Activated naive CD4-positive, alpha-beta T cell treated with anti-CD3 and anti-CD28 coated beads, Interleukin-2, amount 50 U/mL, for 72 hours (primary cell): ENCODE results near the gene ACAP2. TPM values are rescaled to one million over a fixed set of nuclear protein-coding genes. Genes with fewer than 3 reads are reported as not detected.
"Not testable (repeated sequence)": the region's sequence is repeated elsewhere in the genome, so short reads cannot be mapped to it uniquely, and the experiment has no call there.

Experiments
- ATAC-seq, 2 donors: fragments of 150-1000 bp; cut with Tn5 transposase; 2 replicates each; pipeline ENCODE4 v1.10.0; 2021; ENCODE audit warnings: mild to moderate bottlenecking in 2 of 2, moderate library complexity in 2 of 2
- DNase-seq, 2 donors: peaks; one replicate each; pipeline ENCODE4 v3.0.0; 2021 to 2022; ENCODE audit warnings: low spot score in 2 of 2
- H3K27ac Mint-ChIP-seq, 2 donors: one replicate each; pipeline ENCODE4 v1.8.0; 2022; ENCODE audit warnings: mild to moderate bottlenecking in 2 of 2, mixed read lengths in 2 of 2
- H3K36me3 Mint-ChIP-seq, 2 donors: one replicate each; pipeline ENCODE4 v1.8.0; 2022; ENCODE audit warnings: mixed read lengths in 2 of 2
- H3K9me3 Mint-ChIP-seq, 2 donors: one replicate each; pipeline ENCODE4 v1.8.0; 2022; ENCODE audit warnings: mixed read lengths in 2 of 2
- total RNA-seq, 2 donors: library from RNA; stranded (reverse); gene quantifications; one replicate each; pipeline ENCODE4 v1.2.3, GENCODE V29; 2022

Gene ACAP2
- 10 to 100 TPM; 46.3 to 75.8 TPM for total RNA-seq

DNA sequence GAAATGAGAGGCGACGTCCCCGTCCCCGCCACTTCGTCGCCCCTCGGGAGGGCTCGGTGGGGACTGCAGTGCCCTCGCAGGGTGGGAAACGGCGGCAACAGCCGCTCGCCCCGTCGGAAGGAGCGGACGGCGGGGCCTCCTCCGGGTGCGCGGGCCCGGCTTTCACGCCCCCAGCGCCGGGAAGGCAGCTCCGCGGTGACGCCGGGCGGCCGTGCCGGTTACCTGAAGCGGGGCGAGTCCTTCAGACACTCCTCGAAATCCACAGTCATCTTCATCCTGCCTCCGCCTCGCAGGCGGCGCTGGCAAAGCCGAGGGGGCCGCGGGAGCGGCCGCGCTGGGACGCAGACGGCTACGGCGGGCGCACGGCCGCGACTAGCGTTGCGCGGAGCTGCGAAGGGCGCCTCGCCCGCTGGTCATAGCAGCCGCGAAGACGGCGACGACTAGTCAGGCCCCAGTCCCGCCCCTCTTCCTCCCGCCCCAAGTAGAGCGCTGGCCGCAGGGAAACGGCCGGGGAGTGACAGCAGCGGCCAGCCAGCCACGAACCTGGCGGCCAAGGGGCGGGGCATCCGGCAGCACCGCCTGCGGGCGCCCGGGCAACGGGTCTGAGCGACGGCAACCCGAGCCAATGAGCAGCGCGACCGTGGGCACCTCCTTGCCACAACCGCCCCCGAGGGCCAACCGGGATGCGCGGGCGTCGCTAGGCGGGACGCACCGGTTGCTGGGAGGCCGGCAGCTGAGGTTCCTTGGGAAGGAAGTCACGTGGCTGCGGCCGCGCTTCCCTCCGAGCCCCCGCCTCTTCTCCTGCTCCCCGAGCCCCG lies at the start of gene ACAP2:
ACAP2 (minus strand) TSS at position 448 of the 818 bp plus-strand sequence; CDS start at position 275, 173 bp downstream.
- peak; percentile 99 to 100 for DNase-seq
- H3K27ac Mint-ChIP-seq, result peak within 1 kb of the TSS; percentile 94 to 96
- peaks cover 0 to 10% of the 10 kb centered on the region in 2 donors for H3K36me3 Mint-ChIP-seq
- peak; percentile 92 to 94 for ATAC-seq
- H3K9me3 Mint-ChIP-seq, result no peaks in the 10 kb centered on the region

- H3K27ac Mint-ChIP-seq, result no peak overlapping the region
- H3K36me3 Mint-ChIP-seq, result no peaks in the 10 kb centered on the region
- DNase-seq (no peak), ATAC-seq (no peak)
- no peaks in the 10 kb centered on the region for H3K9me3 Mint-ChIP-seq
These were observed 32.8 kb upstream of the ACAP2 start for GRCh38 chr3:195475614-195476013.

DNA sequence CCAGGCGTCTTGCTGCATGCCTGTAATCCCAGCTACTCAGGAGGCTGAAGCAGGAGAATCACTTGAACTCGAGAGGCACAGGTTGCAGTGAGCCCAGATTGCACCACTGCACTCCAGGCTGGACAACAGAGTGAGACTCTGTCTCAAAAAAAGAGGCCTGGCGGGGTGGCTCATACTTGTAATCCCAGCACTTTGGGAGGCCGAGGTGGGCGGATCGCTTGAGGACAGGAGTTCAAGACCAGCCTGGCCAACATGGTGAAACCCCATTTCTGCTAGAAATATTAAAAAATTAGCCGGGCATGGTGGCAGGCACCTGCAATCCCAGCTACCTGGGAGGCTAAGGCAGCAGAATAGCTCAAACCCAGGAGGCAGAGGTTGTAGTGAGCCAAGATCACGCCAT lies 32.3 kb upstream of the ACAP2 start:
- H3K27ac Mint-ChIP-seq, DNase-seq, ATAC-seq, H3K9me3 Mint-ChIP-seq, H3K36me3 Mint-ChIP-seq: not testable (repeated sequence)

GRCh38 chr3:195468841-195469240 lies 26.0 kb upstream of the ACAP2 start:
- Mint-ChIP-seq H3K9me3 (peaks cover 9 to 16% of the 10 kb centered on the region in 2 donors), H3K27ac (peak overlapping the region in 1 of 2 donors; percentile 84), H3K36me3 (peaks cover 8 to 23% of the 10 kb centered on the region in 2 donors)
- ATAC-seq (no peak), DNase-seq (no peak)

- Mint-ChIP-seq H3K9me3 (peaks cover 9 to 16% of the 10 kb centered on the region in 2 donors), H3K27ac (peak overlapping the region; percentile 81 to 84), H3K36me3 (peaks cover 8 to 23% of the 10 kb centered on the region in 2 donors)
- ATAC-seq, result peak in 1 of 2 donors; percentile 76
- no peak for DNase-seq
These were observed 25.6 kb upstream of the ACAP2 start for GRCh38 chr3:195468391-195468776.

DNA sequence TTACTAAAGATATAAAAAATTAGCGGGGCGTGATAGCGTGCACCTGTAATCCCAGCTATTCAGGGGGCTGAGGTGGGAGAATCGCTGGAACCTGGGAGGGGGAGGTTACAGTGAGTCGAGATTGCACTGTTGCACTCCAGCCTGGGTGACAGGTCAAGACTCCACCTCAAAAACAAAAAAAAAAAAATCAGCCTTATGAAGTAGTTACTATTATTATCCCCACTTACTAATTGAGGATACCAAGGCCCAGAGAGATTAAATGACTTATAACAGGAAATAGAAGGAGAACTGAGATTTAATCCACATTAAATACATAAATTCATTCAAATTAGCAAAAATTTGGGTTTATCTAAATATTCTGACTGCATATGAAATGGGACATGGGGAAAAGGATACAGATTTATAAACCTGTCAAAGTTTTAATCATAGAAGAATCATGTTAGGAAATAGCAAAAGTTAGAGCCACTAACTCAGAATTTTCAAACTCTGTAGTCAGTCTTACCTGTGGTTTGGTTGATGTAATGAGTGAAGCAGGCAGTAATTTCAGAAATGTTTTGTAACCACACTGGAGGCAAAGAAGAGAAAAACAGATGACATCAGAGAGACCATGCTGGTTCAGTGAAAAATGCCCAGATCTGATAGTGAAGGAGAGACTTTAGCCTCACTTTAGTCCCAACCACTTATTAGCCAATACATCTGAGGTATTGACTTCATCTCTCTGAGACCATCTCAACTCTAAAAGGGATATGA lies 25.0 kb upstream of the ACAP2 start:
- Mint-ChIP-seq H3K9me3 (peaks cover 9 to 16% of the 10 kb centered on the region in 2 donors), H3K36me3 (peaks cover 8 to 23% of the 10 kb centered on the region in 2 donors), H3K27ac (peak overlapping the region; percentile 81 to 84)
- ATAC-seq (peak; percentile 92 to 98), DNase-seq (no peak)

DNA sequence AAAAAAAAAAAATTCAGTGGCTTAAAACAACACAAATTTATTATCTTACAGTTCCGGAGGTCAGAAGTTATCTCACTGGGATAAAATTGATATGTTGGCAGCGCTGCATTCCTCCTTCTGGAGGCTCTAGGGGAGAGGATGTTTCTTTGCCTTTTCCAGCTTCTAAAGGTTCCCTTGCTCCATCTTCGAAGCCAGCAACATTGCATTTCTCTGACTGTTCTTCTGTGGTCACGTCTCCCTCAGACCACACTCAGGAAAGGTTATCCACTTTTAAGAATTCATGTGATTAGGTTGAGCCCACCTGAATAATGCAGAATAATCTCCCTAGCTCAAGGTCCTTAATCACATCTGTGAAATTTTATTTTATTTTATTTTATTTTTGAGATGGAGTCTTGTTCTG lies 23.4 kb upstream of the ACAP2 start:
- H3K36me3 Mint-ChIP-seq, result peaks cover 8 to 23% of the 10 kb centered on the region in 2 donors
- H3K27ac Mint-ChIP-seq, result peak overlapping the region in 1 of 2 donors; percentile 16
- DNase-seq (no peak), ATAC-seq (no peak)
- peaks cover 9 to 16% of the 10 kb centered on the region in 2 donors for H3K9me3 Mint-ChIP-seq

DNA sequence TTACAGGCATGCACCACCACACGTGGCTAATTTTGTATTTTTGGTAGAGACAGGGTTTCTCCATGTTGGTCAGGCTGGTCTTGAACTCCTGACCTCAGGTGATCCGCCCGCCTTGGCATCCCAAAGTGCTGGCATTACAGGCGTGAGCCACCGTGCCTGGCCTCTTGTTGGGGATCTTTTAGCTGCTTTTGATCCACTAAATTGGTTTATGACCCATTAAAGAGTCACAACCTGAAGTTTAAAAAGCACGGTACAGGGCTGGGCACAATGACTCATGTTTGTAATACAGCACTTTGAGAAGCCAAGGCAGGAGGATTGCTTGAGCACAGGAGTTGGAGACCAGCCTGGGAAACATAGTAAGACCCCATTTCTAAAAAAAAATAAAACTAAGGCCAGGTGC lies 20.1 kb upstream of the ACAP2 start:
- not testable (repeated sequence) for ATAC-seq, DNase-seq, H3K36me3 Mint-ChIP-seq, H3K27ac Mint-ChIP-seq, H3K9me3 Mint-ChIP-seq

DNA sequence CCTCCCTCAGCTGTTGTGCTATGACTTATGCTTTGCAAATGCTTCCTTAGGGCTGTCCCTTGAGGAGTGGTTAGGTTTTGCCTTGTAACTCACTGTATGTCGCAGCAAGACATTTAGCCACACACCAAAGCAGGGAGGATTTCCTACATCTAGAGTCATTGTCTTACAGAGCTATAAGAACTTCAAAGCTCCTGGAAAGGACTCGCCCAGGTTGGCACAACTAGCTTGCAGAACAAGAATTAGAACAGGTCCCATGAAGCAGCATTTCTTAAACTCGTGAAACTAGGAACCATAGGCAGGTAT lies 19.4 kb upstream of the ACAP2 start:
- H3K9me3 Mint-ChIP-seq, result no peaks in the 10 kb centered on the region
- ATAC-seq, result no peak
- no peak for DNase-seq
- no peak overlapping the region for H3K27ac Mint-ChIP-seq
- no peaks in the 10 kb centered on the region for H3K36me3 Mint-ChIP-seq

DNA sequence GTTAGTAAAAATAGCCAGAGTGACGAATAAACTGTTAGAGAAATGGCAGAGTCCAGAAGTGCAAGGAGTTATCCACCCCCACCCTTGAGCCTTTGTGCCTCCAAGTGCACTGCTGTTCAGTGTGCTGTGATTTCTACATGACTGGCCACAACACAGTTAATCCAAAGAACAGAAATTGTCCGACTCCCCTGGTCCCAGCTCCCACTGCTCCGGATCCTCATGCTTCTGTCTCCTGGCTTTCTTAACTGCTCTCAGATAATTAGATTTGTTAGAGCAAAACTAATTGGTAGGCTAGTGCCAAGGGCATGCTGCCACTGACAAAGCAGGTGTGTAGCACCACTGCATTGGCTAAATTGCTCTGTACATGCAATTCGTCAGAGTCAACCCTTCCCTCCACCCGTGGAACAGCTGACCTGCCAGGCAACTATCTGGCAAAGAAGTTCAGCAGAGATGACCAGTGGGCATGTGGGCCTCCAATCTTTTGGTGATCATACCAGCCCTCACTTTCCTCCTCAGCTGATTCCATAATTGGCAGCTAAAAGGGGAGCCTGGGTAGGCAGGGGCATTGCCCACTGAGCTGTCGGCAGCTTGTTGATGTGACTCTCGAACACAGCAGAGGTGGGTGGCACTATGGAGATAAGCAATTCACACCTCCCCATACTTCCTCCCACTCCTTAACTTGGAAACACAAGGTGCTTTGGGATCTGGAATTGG lies 18.9 kb upstream of the ACAP2 start:
- no peak for ATAC-seq
- Mint-ChIP-seq H3K36me3 (no peaks in the 10 kb centered on the region), H3K27ac (no peak overlapping the region), H3K9me3 (no peaks in the 10 kb centered on the region)
- no peak for DNase-seq

GRCh38 chr3:195460091-195460713 lies 17.4 kb upstream of the ACAP2 start:
- H3K36me3 Mint-ChIP-seq, result no peaks in the 10 kb centered on the region
- no peak for ATAC-seq
- H3K27ac Mint-ChIP-seq, result no peak overlapping the region
- H3K9me3 Mint-ChIP-seq, result no peaks in the 10 kb centered on the region
- DNase-seq, result no peak

DNA sequence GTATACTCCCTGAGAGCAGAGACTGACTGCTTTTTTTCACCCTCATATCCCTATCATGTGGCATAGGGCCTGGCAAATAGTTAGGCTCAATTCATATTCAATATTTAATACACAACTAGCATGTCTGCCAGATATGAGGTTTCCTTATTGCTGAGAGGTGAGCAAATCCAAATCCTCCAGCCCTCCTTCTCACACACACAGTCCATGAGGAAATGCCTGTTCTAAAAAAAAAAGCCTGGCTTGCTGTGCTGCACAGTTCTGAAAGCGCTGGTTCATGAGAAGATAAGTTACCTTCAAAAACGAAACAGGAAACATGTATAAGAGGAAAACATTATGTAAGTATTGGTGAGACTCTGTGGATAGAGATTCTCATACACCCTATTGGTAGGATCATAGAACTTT lies 15.5 kb upstream of the ACAP2 start:
- ATAC-seq (peak; percentile 81 to 82), DNase-seq (no peak)
- Mint-ChIP-seq H3K9me3 (peaks cover 4 to 10% of the 10 kb centered on the region in 2 donors), H3K36me3 (peaks cover 0 to 8% of the 10 kb centered on the region in 2 donors), H3K27ac (peak overlapping the region; percentile 71 to 72)

GRCh38 chr3:195455789-195456188 lies 13.0 kb upstream of the ACAP2 start:
- H3K9me3 Mint-ChIP-seq, result peaks cover 4 to 10% of the 10 kb centered on the region in 2 donors
- ATAC-seq, result no peak
- H3K36me3 Mint-ChIP-seq, result peaks cover 0 to 8% of the 10 kb centered on the region in 2 donors
- H3K27ac Mint-ChIP-seq, result peak overlapping the region in 1 of 2 donors; percentile 23
- DNase-seq, result no peak

DNA sequence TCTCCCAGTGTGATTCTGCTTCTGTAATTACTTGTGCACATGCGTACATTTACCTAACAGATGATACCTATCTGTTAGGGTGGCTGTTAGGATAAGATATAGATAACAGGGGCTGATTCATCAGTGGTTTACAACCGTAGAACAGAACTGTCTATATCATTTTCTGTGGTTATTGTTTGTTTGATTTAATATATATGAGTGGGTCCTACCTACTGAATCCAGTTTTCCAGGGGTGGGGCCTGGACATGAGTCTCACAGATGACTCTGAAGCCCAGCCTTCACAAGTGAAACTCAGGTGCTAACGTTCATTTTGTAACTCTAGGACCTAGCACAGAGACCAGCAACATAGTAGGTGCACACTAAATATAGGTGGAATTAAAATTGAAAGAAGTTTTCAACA lies 10.4 kb upstream of the ACAP2 start:
- DNase-seq, result no peak
- Mint-ChIP-seq H3K27ac (no peak overlapping the region), H3K36me3 (peaks cover 0 to 8% of the 10 kb centered on the region in 2 donors), H3K9me3 (peaks cover 4 to 10% of the 10 kb centered on the region in 2 donors)
- peak in 1 of 2 donors; percentile 22 for ATAC-seq

DNA sequence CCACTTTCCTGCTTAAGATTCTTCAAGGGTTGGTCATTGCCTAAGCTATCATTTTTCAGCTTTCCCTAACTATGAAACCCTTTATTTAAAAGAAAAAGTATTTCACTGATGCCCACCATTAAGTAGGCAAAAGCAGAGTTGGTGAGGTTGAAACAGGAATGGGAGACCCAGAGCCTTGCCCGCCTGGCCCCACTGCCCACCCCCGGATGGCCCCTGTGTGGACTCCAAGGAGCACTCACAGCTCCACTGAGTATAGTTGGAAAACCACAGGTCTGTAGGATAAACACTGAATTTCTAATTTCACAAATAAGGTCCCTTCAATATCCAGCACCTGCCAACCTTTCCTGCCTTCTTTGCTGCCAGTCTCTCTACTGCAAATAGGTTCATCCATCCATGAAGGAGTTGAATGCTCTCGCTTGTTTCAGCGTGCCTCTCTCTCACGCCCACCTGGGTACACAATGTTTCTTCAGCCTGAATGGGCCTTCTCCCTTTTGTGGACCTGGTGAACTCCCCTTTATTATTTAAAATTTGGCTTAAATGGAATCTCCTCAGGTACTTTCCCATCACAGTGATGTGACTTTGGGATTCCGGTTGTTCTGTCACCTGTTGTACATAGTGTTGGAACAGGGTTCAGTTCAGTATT lies 8.7 kb upstream of the ACAP2 start:
- H3K9me3 Mint-ChIP-seq, result peaks cover 4 to 10% of the 10 kb centered on the region in 2 donors
- peaks cover 0 to 8% of the 10 kb centered on the region in 2 donors for H3K36me3 Mint-ChIP-seq
- ATAC-seq, result no peak
- H3K27ac Mint-ChIP-seq, result peak overlapping the region in 1 of 2 donors; percentile 59
- DNase-seq, result no peak

- H3K36me3 Mint-ChIP-seq, result peaks cover 0 to 8% of the 10 kb centered on the region in 2 donors
- DNase-seq (no peak), ATAC-seq (no peak)
- no peak overlapping the region for H3K27ac Mint-ChIP-seq
- H3K9me3 Mint-ChIP-seq, result peaks cover 4 to 10% of the 10 kb centered on the region in 2 donors
These were observed 8.0 kb upstream of the ACAP2 start for GRCh38 chr3:195450731-195451229.
